ENCODE results near the gene RNF112. TPM values are rescaled to one million over a fixed set of nuclear protein-coding genes. Genes with fewer than 3 reads are reported as not detected.
A peak's percentile ranks its signal among the peaks of the same experiment; 100 is the strongest.

RNF112 gene
- total RNA-seq, 1 donor from 2014 or later: 0.26 TPM

DNA sequence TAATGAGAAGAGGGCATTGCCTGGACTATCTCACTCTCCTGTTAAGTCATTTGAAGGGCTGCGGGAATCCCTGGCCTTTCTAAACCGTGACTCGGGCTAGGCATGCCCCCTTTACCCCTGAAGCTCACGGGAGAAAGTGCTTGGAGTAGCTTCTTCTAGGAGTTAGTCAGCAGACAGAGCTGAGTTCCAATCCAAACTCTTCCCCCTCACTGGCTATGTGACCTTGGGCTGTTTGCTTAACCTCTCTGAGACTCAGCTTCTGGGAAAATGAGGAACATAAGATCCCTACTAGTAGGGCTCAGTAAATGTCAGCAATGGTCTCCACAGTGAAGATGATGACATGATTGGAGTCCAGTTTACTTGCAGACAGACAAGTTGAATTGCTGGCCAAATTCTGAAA lies 42.8 kb upstream of the RNF112 start:
- Histone ChIP-seq H3K27me3 (ENCODE audit: control insufficient read depth, insufficient read depth, low read length) (no peaks in the 10 kb centered on the region), H3K4me3 (ENCODE audit: low read depth, low read length) (no peak overlapping the region), H3K36me3 (ENCODE audit: control insufficient read depth, insufficient read depth, low read length) (no peaks in the 10 kb centered on the region)
- TF ChIP-seq, protein P1, sequence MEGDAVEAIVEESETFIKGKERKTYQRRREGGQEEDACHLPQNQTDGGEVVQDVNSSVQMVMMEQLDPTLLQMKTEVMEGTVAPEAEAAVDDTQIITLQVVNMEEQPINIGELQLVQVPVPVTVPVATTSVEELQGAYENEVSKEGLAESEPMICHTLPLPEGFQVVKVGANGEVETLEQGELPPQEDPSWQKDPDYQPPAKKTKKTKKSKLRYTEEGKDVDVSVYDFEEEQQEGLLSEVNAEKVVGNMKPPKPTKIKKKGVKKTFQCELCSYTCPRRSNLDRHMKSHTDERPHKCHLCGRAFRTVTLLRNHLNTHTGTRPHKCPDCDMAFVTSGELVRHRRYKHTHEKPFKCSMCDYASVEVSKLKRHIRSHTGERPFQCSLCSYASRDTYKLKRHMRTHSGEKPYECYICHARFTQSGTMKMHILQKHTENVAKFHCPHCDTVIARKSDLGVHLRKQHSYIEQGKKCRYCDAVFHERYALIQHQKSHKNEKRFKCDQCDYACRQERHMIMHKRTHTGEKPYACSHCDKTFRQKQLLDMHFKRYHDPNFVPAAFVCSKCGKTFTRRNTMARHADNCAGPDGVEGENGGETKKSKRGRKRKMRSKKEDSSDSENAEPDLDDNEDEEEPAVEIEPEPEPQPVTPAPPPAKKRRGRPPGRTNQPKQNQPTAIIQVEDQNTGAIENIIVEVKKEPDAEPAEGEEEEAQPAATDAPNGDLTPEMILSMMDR (IDR thresholded peaks at IDR 0.05; ENCODE audit: insufficient read depth, low read length, severe bottlenecking): no peak
- FAIRE-seq (no peak), DNase-seq (ENCODE audit: low read depth) (no peak)

DNA sequence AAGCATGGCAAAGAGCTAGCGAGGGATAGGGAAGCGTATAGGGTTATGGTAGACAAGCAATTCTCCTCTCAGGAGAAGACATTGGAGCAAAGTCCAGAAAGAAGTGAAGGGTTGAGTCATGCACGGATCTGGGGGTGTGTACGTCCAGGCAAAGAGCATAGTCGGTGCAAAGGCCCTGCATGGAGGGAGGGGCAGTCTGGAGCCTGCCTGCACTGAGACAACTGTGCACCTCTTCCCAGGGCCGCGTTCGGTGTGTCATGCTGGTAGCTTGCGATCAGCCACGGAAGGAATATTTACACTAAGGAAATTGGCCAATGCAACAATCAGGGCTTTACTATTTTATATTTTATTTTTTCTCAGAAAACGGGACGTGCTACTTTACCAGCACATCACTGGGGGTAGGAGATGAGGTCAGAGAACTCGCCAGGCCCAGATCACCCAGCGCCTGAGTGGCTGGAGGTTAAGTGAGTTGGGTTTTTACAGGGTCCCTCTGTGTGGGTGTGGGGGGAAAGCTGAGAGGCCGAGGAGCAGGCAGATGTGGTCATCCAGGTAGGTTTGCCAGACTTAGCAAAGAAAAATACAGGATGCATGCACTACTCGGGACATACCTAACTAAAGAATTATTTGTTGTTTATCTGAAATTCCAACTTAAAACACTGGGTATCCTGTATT lies 41.8 kb upstream of the RNF112 start:
- FAIRE-seq: no peak

DNA sequence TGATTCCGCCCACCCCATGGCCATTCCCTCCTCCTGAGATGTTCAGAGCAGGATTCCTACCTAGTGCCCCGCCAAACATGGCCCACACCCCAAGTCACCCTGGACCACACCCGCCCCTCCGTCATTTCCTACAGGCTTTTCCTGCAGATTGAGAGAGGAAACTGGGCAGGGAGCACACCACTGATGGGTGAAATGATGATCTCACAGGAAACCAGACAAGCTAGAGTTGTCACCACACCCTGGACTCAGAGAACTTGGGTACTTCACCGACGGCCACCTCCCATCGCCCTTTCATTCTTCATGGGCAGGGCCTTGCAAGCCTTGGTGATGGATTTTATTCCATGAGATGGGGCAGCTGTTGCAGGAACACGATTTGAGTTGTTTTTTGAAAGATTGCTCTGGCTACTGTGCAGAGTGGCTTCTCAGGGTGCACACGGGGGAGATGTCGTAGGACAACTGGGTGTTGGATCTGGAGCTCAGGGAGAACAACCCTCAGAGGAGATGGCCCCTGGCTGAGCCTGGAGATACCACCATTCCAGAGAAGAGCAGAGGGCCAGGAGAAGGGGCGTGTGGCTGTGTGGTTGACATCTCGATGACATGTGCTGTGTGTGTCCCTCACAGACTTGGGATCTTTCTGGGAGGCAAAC lies 41.1 kb upstream of the RNF112 start:
- no peaks in the 10 kb centered on the region for H3K36me3 ChIP-seq (ENCODE audit: control insufficient read depth, insufficient read depth, low read length)
- no peak overlapping the region for H3K4me3 ChIP-seq (ENCODE audit: low read depth, low read length)
- no peaks in the 10 kb centered on the region for H3K27me3 ChIP-seq (ENCODE audit: control insufficient read depth, insufficient read depth, low read length)
- DNase-seq (ENCODE audit: low read depth) (no peak), FAIRE-seq (no peak)
- TF ChIP-seq, protein P1 (IDR thresholded peaks at IDR 0.05; ENCODE audit: insufficient read depth, low read length, severe bottlenecking): no peak

More for the DNA sequence above, 41.8 kb upstream of the RNF112 start:
- TF ChIP-seq, protein P1 (IDR thresholded peaks at IDR 0.05; ENCODE audit: insufficient read depth, low read length, severe bottlenecking): no peak
- no peak for DNase-seq (ENCODE audit: low read depth)
- Histone ChIP-seq H3K4me3 (ENCODE audit: low read depth, low read length) (no peak overlapping the region), H3K27me3 (ENCODE audit: control insufficient read depth, insufficient read depth, low read length) (no peaks in the 10 kb centered on the region), H3K36me3 (ENCODE audit: control insufficient read depth, insufficient read depth, low read length) (no peaks in the 10 kb centered on the region)

DNA sequence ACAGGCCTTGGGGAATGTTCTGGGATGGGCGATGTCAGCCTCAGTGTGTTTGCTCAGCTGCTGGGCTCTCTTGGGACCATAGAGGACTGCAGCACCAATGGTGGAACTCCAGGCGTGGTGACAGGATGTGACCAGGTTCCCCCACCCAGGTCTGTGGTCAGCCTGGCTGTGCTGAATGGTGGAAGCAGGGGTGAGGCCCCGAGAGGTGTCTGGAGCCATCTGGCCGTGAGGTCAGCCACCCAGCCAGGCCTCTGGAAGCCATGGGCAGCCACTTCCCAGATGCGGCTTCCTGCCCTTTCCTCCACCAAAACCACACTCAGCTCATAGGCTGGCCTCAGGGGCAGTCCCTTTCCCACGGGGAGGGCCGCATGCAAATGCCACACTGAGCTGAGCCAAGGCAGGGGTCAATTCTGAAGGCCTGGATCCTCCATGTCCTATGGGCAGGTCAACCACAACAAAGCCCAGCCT lies 40.5 kb upstream of the RNF112 start:
- TF ChIP-seq, protein P1 (IDR thresholded peaks at IDR 0.05; ENCODE audit: insufficient read depth, low read length, severe bottlenecking): no peak
- no peaks in the 10 kb centered on the region for H3K27me3 ChIP-seq (ENCODE audit: control insufficient read depth, insufficient read depth, low read length)
- H3K4me3 ChIP-seq (ENCODE audit: low read depth, low read length): no peak overlapping the region
- DNase-seq (ENCODE audit: low read depth) (no peak), FAIRE-seq (peak; percentile 28)
- no peaks in the 10 kb centered on the region for H3K36me3 ChIP-seq (ENCODE audit: control insufficient read depth, insufficient read depth, low read length)

DNA sequence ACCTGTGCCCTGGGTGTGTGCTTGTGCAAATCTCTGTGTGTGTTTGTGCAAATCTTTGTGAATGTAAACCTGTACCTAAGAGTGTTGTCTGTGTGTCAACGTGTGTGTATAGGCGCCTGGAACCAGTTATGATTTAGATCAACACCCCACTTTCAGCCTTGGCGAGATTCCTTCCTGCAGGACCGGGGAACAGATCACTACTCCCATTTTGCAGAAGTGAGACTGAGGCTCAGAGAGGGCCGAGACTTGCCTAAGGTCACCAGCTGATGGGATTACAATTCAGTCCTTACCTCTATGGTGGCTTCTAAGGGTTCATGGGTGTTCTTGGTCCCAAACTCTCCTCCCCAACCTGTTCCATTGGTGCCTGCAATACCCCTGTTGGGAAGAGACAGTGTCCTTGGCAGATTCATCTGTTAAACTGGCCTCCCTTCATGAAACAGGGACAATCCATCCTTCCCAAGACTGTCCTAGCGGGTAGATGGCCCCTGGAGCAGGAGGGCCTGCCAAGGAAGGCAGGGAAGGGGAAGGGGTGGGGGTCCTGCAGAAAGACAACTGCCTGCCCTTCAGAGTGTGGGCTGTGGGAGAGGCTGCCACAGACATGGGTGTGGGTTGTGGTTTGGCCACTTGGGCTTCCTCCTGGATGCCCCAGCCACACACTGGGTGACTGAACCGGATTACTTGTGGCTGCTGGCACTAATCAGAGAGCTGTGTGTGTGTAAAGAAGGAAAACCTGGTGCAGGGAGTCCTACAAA lies 39.6 kb upstream of the RNF112 start:
- DNase-seq (ENCODE audit: low read depth) (no peak), FAIRE-seq (peak; percentile 73)
- no peaks in the 10 kb centered on the region for H3K27me3 ChIP-seq (ENCODE audit: control insufficient read depth, insufficient read depth, low read length)
- H3K4me3 ChIP-seq (ENCODE audit: low read depth, low read length): no peak overlapping the region
- H3K36me3 ChIP-seq (ENCODE audit: control insufficient read depth, insufficient read depth, low read length): no peaks in the 10 kb centered on the region
- TF ChIP-seq, protein P1 (IDR thresholded peaks at IDR 0.05; ENCODE audit: insufficient read depth, low read length, severe bottlenecking): no peak

Measured in bronchial epithelial cell (primary cell).